ENCODE measurements around the gene RGMB.

Gene RGMB

GRCh38 chr5:98827588-98828284 lies 54.3 kb downstream of the RGMB start:
- no peak for DNase-seq (ENCODE audit: low spot score)

GRCh38 chr5:98836175-98836574 lies 62.7 kb downstream of the RGMB start:
- DNase-seq (ENCODE audit: low spot score): no peak

GRCh38 chr5:98839469-98840383 lies 66.3 kb downstream of the RGMB start:
- no peak for DNase-seq (ENCODE audit: low spot score)

GRCh38 chr5:98840946-98841345 lies 67.5 kb downstream of the RGMB start:
- DNase-seq (ENCODE audit: low spot score): no peak

GRCh38 chr5:98843481-98843880 lies 70.0 kb downstream of the RGMB start:
- no peak for DNase-seq (ENCODE audit: low spot score)

- no peak for DNase-seq (ENCODE audit: low spot score)
Observed at GRCh38 chr5:98844865-98845264, 71.4 kb downstream of the RGMB start.

GRCh38 chr5:98845878-98846277 lies 72.4 kb downstream of the RGMB start:
- DNase-seq (ENCODE audit: low spot score): no peak
